Stimulated activated CD4-positive, alpha-beta T cell treated with anti-CD3 and anti-CD28 coated beads, Interleukin-12 subunit alpha, Interleukin-12 subunit beta, amount 100 ng/mL, for 24 hours (primary cell): ENCODE measurements around the gene CSNK1D.

Source experiments
- DNase-seq, 2 experiments: peaks; one replicate each; pipeline ENCODE4 v3.0.0-alpha.2; 2020; ENCODE audit warnings: low read depth in 2 of 2

CSNK1D gene

GRCh38 chr17:82295472-82295814 lies 21.9 kb upstream of the CSNK1D start:
- DNase-seq: no peak

- no peak for DNase-seq
Observed at GRCh38 chr17:82294064-82294773, 20.7 kb upstream of the CSNK1D start.

DNA sequence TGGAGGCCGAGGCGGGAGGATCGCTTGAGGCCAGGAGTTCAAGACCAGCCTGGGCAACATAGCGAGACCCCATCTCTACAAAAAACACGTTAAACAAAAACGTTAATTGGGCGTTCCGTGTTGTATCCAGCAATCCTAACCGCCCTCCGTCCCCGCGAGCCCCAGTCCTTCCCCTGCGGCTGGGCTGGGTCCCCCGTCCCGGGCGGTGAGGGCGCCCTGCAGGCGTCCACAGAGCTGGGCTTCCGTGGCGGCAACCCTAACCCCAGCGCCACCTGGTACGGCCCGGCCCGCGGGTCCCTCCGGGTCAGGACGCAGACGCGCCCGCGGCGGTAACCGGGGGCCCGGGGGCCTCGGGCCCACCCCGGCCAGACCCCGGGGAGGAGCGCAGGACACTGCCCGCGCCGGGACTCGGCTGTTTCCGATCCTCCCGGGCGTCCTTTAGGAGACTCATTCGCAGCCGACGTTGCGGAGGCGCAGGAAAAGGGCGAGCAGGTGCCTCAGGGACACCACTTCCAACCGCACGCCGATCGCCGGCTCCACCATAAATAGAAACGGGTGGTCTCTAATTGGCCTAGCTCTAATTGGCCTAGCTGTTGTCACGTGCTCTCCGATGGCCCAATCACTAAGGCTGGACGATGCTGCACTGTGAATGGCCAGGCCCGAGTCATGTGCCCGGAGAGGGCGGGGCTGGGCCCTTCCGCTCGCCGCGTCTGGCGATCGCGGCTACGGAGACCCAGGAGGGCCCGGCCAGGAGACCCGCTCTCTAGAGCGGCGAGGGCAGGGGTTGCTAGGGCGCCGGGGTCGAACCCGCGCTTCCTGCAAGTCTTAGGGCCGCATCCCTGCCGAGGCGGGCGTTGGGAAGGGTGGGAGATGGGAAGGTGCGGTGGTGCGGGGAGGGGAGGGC lies 19.0 kb upstream of the CSNK1D start:
- DNase-seq: peak; percentile 84 to 89

DNA sequence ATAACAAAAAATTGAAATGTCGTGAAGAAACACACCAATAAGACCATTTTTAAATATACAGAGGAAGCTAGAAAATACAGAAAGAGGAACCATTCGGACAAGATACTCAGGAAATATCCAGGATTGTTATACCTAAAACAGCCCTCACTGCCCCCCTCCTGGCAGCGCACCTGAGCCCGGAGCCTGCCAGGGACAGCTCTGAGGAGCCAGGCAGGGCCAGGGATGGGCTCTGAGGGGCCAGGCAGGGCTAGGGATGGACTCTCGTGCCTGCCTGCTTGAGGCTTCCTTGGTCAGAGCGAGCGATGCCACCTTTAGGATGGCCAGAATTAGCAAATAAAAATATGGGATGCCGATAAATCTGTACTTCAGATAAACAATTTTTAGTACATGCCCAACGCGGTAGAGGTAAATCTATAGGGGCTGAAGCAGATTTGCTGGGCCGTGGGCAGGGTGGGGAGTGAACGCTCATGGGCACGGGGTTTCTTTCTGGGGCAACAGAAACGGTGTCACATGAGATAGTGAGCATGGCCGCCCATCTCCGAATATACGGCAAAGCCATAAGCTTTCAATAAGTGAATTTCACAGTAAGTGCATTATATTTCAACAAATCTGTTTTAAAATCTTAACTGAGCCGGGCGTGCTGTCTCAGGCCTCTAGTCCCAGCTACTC lies 18.2 kb upstream of the CSNK1D start:
- DNase-seq: no peak

DNA sequence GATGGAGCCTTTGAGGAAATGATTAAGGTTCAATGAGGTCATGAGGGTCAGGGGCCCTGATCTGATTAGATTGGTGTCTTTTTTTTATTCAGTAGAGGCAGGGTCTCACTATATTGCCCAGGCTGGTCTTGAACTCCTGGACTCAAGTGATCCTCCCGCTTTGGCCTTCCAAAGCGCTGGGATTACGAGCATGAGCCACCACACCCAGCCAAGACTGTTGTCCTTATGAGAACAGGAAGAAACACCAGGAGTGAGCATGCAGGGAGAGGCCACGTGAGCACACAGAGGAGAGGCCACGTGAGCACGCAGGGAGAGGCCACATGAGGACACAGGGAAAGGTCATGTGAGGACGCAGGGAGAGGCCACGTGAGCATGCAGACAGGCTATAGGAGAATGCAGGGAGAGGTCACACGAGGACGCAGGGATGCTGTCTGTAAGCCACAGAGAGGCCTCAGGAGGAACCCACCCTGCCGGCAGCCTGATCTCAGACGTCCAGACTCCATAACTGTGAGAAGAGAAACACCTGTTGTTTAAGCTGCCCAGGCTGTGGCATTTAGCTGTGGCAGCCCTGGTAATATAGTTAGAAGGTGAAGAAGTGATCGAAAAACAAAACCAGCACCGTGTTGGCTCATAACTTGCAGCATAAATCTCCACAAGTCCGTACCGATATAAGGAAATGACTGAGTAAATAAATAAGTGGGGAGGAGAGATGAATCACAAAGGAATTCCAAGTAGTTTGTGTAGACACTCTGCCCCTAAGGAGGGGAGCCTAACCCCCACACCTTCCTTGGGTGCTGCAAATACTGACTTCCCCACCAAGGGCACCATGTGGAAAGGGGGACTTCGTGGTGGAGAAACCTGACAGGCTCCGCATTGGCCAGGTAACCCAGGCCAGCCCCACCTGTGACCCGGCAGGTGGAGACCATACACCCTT lies 14.6 kb upstream of the CSNK1D start:
- no peak for DNase-seq

DNA sequence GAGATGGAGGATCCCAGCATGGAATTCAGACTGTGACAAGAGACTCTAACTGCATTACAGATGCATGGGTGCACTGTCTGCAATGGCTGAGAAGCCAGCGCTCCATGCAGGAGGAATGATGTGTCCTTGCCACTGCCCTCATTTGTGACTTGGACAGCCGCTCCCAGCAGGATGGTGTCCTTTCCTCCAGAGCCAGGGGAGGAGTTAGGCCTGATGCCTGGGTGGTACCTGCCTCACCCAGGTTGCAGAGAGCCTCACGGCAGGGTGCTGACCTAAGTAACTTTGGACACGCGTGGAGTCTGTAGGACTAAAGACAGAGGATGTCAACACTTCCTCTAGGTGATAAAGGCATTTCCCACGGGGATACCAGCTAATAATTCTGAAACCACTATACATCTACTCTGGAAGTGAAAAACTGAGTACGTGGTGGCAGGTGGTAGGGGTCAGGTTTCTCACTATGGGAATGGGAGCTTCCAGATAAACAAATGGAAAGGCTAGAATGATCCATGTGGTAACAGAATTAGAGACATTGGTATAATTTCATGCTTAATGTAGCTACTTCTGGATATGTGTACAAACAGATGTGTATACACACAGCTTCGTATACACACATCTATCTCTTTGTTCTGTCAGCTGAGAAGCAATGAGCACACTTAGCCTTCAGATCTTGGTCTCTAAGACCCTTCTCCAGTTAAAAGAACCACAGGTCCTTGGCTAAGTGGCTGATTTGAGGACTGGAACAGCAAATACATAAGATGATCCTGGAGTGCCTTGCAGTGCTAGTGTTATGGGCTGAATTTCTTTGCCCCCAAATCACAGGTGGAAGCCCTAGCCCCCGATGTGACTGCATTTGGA lies 13.7 kb upstream of the CSNK1D start:
- no peak for DNase-seq

- no peak for DNase-seq
Observed at GRCh38 chr17:82285141-82285540, 11.6 kb upstream of the CSNK1D start.

- DNase-seq: peak in 1 of 2 experiments; percentile 48
Observed at GRCh38 chr17:82283208-82283749, 9.8 kb upstream of the CSNK1D start.

- no peak for DNase-seq
Observed at GRCh38 chr17:82282239-82283207, 9.0 kb upstream of the CSNK1D start.

GRCh38 chr17:82281502-82282238 lies 8.2 kb upstream of the CSNK1D start:
- peak in 1 of 2 experiments; percentile 45 for DNase-seq

- DNase-seq: no peak
Observed at GRCh38 chr17:82281076-82281475, 7.6 kb upstream of the CSNK1D start.

- no peak for DNase-seq
Observed at GRCh38 chr17:82280537-82280936, 7.0 kb upstream of the CSNK1D start.

DNA sequence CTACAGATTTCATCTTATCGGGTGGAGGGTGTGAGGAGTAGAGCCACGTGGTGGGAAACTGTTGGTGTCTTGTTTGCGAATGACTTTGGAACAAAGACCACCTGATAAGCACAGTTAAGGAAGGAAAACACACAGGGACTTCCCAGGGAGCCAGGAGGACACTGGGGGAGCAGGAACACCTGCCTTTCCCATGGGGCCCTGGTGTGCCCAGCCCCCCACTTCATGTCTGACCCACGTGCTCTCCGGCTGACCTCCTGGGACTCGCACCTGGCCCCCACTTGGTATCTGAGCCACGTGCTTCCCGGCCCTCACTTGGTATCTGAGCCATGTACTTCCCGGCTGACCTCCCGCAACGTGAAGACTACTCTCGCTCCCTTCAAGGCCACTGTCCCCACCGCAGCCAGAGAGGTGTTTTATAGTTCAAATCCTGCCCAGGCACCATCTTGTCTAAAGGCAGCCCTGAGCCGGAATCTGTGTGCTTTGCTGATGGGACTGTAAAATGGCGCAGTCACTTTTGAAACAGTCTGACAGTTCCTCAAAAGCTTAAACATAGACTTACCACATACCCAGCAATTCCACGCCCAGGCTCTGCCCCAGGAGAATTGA lies 5.4 kb upstream of the CSNK1D start:
- DNase-seq: no peak

GRCh38 chr17:82278308-82278707 lies 4.8 kb upstream of the CSNK1D start:
- DNase-seq: no peak

DNA sequence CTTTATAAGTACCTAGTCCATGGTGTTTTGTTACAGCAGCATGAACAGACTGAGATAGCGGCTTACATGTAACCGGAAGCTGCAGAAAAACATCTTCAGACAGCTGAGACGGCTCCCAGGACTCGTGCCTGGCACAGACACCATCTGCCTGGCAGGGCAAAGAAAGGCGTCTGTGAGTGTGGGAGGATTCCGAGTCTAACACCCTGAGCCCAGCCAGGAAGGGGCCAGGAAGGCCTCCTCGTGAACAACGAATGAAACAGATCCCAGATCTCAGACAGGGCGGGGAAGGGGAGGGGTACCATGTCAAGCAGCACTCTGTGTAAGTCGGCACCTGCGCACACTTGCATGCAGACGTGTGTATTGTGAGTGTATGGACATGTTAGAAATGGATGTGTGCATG lies 4.4 kb upstream of the CSNK1D start:
- DNase-seq: no peak

- DNase-seq: no peak
Observed at GRCh38 chr17:82276938-82277337, 3.4 kb upstream of the CSNK1D start.

- DNase-seq: no peak
Observed at GRCh38 chr17:82275326-82275725, 1.8 kb upstream of the CSNK1D start.
